Measurements from ENCODE around the gene PDS5A. TPM values are rescaled to one million over a fixed set of nuclear protein-coding genes. Genes with fewer than 3 reads are reported as not detected.
A peak's percentile ranks its signal among the peaks of the same experiment; 100 is the strongest.
"Not testable (repeated sequence)": the region's sequence is repeated elsewhere in the genome, so short reads cannot be mapped to it uniquely, and the experiment has no call there.

The PDS5A gene
- total and polyA plus RNA-seq, 3 experiments from 2014 or later: 49.2 to 111 (median 111) TPM

- H3K27me3 Mint-ChIP-seq: no peaks in the 10 kb centered on the region
- no peak for DNase-seq
- peaks cover 0 to 42% (median 6%) of the 10 kb centered on the region in 3 donors for H3K36me3 Mint-ChIP-seq
- no peaks in the 10 kb centered on the region for H3K9me3 Mint-ChIP-seq
- Histone ChIP-seq H3K27me3 (ENCODE audit: insufficient read depth, low read length, poor library complexity, severe bottlenecking) (no peaks in the 10 kb centered on the region), H3K27ac (ENCODE audit: low read depth, low read length) (no peak overlapping the region), H3K9me3 (ENCODE audit: low read length) (no peaks in the 10 kb centered on the region), H3K36me3 (ENCODE audit: insufficient read depth, low read length) (no peaks in the 10 kb centered on the region), H3K4me1 (ENCODE audit: insufficient read depth, low read length) (no peaks in the 10 kb centered on the region), H3K4me3 (ENCODE audit: low read length) (no peak overlapping the region)
- no peaks in the 10 kb centered on the region for H3K4me1 Mint-ChIP-seq
- ChIA-PET POLR2A (no interaction called here), CTCF (no interaction called here)
- no peak overlapping the region for H3K4me3 Mint-ChIP-seq
- no peak overlapping the region for H3K27ac Mint-ChIP-seq
These were observed 155.8 kb downstream of the PDS5A start for GRCh38 chr4:39821951-39822350.

- Mint-ChIP-seq H3K27ac (peak overlapping the region in 3 of 8 donors; percentile 23 to 74 (median 55)), H3K9me3 (no peaks in the 10 kb centered on the region), H3K4me1 (no peaks in the 10 kb centered on the region), H3K4me3 (no peak overlapping the region), H3K36me3 (peaks cover 0 to 30% (median 4%) of the 10 kb centered on the region in 3 donors), H3K27me3 (peaks cover 0 to 2% of the 10 kb centered on the region in 2 donors)
- H3K4me3 ChIP-seq (ENCODE audit: low read length): no peak overlapping the region
- DNase-seq: no peak
- no peaks in the 10 kb centered on the region for H3K9me3 ChIP-seq (ENCODE audit: low read length)
- no peak overlapping the region for H3K27ac ChIP-seq (ENCODE audit: low read depth, low read length)
- no peaks in the 10 kb centered on the region for H3K27me3 ChIP-seq (ENCODE audit: insufficient read depth, low read length, poor library complexity, severe bottlenecking)
- ChIA-PET CTCF (no interaction called here), POLR2A (no interaction called here)
- no peaks in the 10 kb centered on the region for H3K4me1 ChIP-seq (ENCODE audit: insufficient read depth, low read length)
- no peaks in the 10 kb centered on the region for H3K36me3 ChIP-seq (ENCODE audit: insufficient read depth, low read length)
These were observed 157.5 kb downstream of the PDS5A start for GRCh38 chr4:39820186-39820585.

DNA sequence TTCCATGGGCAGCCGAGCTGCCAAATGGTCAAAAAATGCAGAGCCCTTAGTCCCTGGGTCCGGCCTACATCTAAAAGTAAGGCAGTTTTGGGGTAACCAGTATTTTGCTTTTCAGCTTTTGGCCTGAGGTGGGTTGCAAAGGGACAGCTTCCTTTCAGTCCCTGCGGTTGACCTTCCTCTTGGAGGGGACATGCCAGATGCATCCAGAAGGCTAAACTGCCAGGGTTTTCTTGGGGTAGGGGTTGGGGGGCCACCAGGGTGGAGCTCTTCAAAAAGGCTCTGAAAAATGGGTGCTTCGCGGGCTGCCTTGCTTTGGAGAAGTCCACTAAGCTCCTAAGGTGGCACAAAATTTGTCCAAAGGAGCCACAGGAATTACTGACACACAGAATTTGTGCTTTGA is 159.1 kb downstream of the PDS5A start:
- no peak for DNase-seq
- CTCF ChIA-PET: no interaction called here

DNA sequence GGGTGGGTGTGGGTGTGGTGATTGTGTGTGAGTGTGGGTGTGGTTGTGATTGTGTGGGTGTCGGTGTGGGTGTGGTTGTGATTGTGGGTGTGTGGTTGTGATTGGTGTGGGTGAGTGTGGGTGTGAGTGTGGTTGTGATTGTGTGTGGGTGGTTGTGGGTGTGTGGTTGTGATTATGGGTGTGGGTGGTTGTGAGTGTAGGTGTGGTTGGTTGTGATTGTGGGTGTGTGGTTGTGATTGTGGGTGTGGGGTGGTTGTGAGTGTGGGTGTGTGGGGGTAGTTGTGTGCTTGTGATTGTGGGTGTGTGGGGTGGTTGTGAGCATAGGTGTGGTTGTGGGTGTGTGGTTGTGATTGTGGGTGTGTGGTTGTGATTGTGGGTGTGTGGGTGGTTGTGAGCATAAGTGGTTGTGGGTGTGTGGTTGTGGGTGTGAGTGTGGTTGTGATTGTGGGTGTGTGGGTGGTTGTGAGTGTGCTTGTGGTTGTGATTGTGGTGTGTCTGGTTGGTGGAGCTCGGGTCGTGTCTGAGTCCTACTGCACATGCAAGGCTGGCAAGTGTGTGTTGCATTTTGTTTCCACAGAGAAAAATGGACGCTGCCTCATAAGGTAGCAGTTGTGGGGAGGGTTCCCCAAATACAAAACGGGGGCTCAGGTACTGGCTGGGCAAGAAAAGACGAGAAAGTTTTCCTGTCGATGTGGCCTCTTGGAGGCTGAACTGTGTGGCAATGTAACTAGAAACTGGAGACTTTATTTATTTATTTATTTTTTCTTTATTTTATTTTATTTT is 163.1 kb downstream of the PDS5A start:
- no peaks in the 10 kb centered on the region for H3K27me3 ChIP-seq (ENCODE audit: insufficient read depth, low read length, poor library complexity, severe bottlenecking)

More for the DNA sequence above, 159.1 kb downstream of the PDS5A start:
- Histone ChIP-seq H3K9me3 (ENCODE audit: low read length) (no peaks in the 10 kb centered on the region), H3K4me1 (ENCODE audit: insufficient read depth, low read length) (no peaks in the 10 kb centered on the region), H3K36me3 (ENCODE audit: insufficient read depth, low read length) (no peaks in the 10 kb centered on the region), H3K27ac (ENCODE audit: low read depth, low read length) (no peak overlapping the region), H3K4me3 (ENCODE audit: low read length) (no peak overlapping the region), H3K27me3 (ENCODE audit: insufficient read depth, low read length, poor library complexity, severe bottlenecking) (no peaks in the 10 kb centered on the region)
- Mint-ChIP-seq H3K4me3 (no peak overlapping the region), H3K27me3 (peaks cover 0 to 9% of the 10 kb centered on the region in 2 donors), H3K9me3 (peaks cover 0 to 3% (median 0%) of the 10 kb centered on the region in 5 donors), H3K27ac (peak overlapping the region in 1 of 8 donors; percentile 64), H3K36me3 (peaks cover 0 to 17% (median 6%) of the 10 kb centered on the region in 3 donors), H3K4me1 (no peaks in the 10 kb centered on the region)
- POLR2A ChIA-PET: interaction anchor here (0.5 kb wide), 2 partner anchors 11 to 85 kb away, joined by 3 to 7 read pairs; no protein-coding TSS in a partner anchor

DNA sequence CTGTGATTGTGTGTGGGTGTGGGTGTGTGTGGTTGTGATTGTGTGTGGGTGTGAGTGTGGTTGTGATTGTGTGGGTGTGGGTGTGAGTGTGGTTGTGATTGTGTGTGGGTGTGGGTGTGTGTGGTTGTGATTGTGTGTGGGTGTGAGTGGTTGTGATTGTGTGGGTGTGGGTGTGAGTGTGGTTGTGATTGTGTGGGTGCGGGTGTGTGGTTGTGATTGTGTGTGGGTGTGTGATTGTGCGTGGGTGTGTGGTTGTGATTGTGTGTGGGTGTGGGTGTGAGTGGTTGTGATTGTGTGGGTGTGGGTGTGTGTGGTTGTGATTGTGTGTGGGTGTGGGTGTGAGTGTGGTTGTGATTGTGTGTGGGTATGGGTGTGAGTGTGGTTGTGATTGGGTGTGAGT is 163.9 kb downstream of the PDS5A start:
- H3K27ac ChIP-seq (ENCODE audit: low read depth, low read length); CTCF ChIA-PET; H3K9me3 ChIP-seq (ENCODE audit: low read length); DNase-seq; H3K4me1 ChIP-seq (ENCODE audit: insufficient read depth, low read length); H3K36me3 ChIP-seq (ENCODE audit: insufficient read depth, low read length); POLR2A ChIA-PET; H3K4me1 Mint-ChIP-seq; H3K4me3 ChIP-seq (ENCODE audit: low read length); H3K27me3 ChIP-seq (ENCODE audit: insufficient read depth, low read length, poor library complexity, severe bottlenecking); H3K36me3 Mint-ChIP-seq: not testable (repeated sequence)
- peak overlapping the region in 1 of 7 donors; percentile 27 for H3K4me3 Mint-ChIP-seq
- peak overlapping the region in 2 of 8 donors; percentile 29 to 56 for H3K27ac Mint-ChIP-seq
- H3K9me3 Mint-ChIP-seq: peaks cover 0 to 12% (median 8%) of the 10 kb centered on the region in 5 donors
- H3K27me3 Mint-ChIP-seq: peaks cover 0 to 17% of the 10 kb centered on the region in 2 donors

More for the DNA sequence above, 163.1 kb downstream of the PDS5A start:
- Mint-ChIP-seq H3K27me3 (peaks cover 0 to 17% of the 10 kb centered on the region in 2 donors), H3K27ac (peak overlapping the region in 6 of 8 donors; percentile 17 to 95 (median 47)), H3K4me1 (peaks cover 0 to 5% (median 4%) of the 10 kb centered on the region in 3 donors), H3K4me3 (peak overlapping the region in 4 of 7 donors; percentile 4 to 48 (median 36)), H3K36me3 (peaks cover 0 to 3% (median 0%) of the 10 kb centered on the region in 3 donors), H3K9me3 (peaks cover 0 to 12% (median 8%) of the 10 kb centered on the region in 5 donors)
- no peak overlapping the region for H3K27ac ChIP-seq (ENCODE audit: low read depth, low read length)
- ChIA-PET POLR2A (no interaction called here), CTCF (interaction anchor here (0.7 kb wide), 1 partner anchor 33 kb away, joined by 3 read pairs; no protein-coding TSS in a partner anchor)
- DNase-seq: peak; percentile 2 to 54 (median 25)
- no peak overlapping the region for H3K4me3 ChIP-seq (ENCODE audit: low read length)
- H3K36me3 ChIP-seq (ENCODE audit: insufficient read depth, low read length): no peaks in the 10 kb centered on the region
- H3K4me1 ChIP-seq (ENCODE audit: insufficient read depth, low read length): no peaks in the 10 kb centered on the region
- no peaks in the 10 kb centered on the region for H3K9me3 ChIP-seq (ENCODE audit: low read length)

- DNase-seq; H3K36me3 ChIP-seq (ENCODE audit: insufficient read depth, low read length); H3K4me1 ChIP-seq (ENCODE audit: insufficient read depth, low read length); H3K27ac ChIP-seq (ENCODE audit: low read depth, low read length); CTCF ChIA-PET; H3K9me3 ChIP-seq (ENCODE audit: low read length); H3K36me3 Mint-ChIP-seq; H3K27me3 ChIP-seq (ENCODE audit: insufficient read depth, low read length, poor library complexity, severe bottlenecking); H3K4me3 Mint-ChIP-seq; POLR2A ChIA-PET; H3K4me3 ChIP-seq (ENCODE audit: low read length); H3K4me1 Mint-ChIP-seq: not testable (repeated sequence)
- peak overlapping the region in 2 of 8 donors; percentile 58 to 66 for H3K27ac Mint-ChIP-seq
- H3K27me3 Mint-ChIP-seq: peaks cover 0 to 17% of the 10 kb centered on the region in 2 donors
- peaks cover 0 to 12% (median 8%) of the 10 kb centered on the region in 5 donors for H3K9me3 Mint-ChIP-seq
These were observed 164.7 kb downstream of the PDS5A start for GRCh38 chr4:39813033-39813432.

- Mint-ChIP-seq H3K27ac (peak overlapping the region in 6 of 8 donors; percentile 7 to 88 (median 84)), H3K9me3 (peaks cover 0 to 12% (median 8%) of the 10 kb centered on the region in 5 donors), H3K36me3 (peaks cover 0 to 3% (median 0%) of the 10 kb centered on the region in 3 donors), H3K27me3 (peaks cover 0 to 17% of the 10 kb centered on the region in 2 donors), H3K4me1 (peaks cover 0 to 5% (median 4%) of the 10 kb centered on the region in 3 donors), H3K4me3 (peak overlapping the region in 6 of 7 donors; percentile 30 to 89 (median 53))
- CTCF ChIA-PET: no interaction called here
- Histone ChIP-seq H3K36me3 (ENCODE audit: insufficient read depth, low read length) (no peaks in the 10 kb centered on the region), H3K27me3 (ENCODE audit: insufficient read depth, low read length, poor library complexity, severe bottlenecking) (no peaks in the 10 kb centered on the region), H3K9me3 (ENCODE audit: low read length) (no peaks in the 10 kb centered on the region), H3K27ac (ENCODE audit: low read depth, low read length) (no peak overlapping the region), H3K4me1 (ENCODE audit: insufficient read depth, low read length) (no peaks in the 10 kb centered on the region), H3K4me3 (ENCODE audit: low read length) (no peak overlapping the region)
- POLR2A ChIA-PET: no interaction called here
- DNase-seq: peak in 4 of 5 donors; percentile 8 to 65 (median 32)
These were observed 165.2 kb downstream of the PDS5A start for GRCh38 chr4:39812500-39812899.

GRCh38 chr4:39808231-39808749 is 169.4 kb downstream of the PDS5A start:
- Mint-ChIP-seq H3K27me3 (peaks cover 0 to 8% of the 10 kb centered on the region in 2 donors), H3K4me3 (no peak overlapping the region), H3K36me3 (peaks cover 0 to 2% (median 0%) of the 10 kb centered on the region in 3 donors), H3K4me1 (peaks cover 0 to 5% (median 4%) of the 10 kb centered on the region in 3 donors), H3K27ac (peak overlapping the region in 1 of 8 donors; percentile 33), H3K9me3 (peaks cover 0 to 9% (median 8%) of the 10 kb centered on the region in 5 donors)
- ChIA-PET CTCF (no interaction called here), POLR2A (no interaction called here)
- Histone ChIP-seq H3K4me1 (ENCODE audit: insufficient read depth, low read length) (no peaks in the 10 kb centered on the region), H3K27ac (ENCODE audit: low read depth, low read length) (no peak overlapping the region), H3K27me3 (ENCODE audit: insufficient read depth, low read length, poor library complexity, severe bottlenecking) (no peaks in the 10 kb centered on the region), H3K9me3 (ENCODE audit: low read length) (no peaks in the 10 kb centered on the region), H3K4me3 (ENCODE audit: low read length) (no peak overlapping the region), H3K36me3 (ENCODE audit: insufficient read depth, low read length) (no peaks in the 10 kb centered on the region)
- DNase-seq: no peak
